Body of pancreas (tissue), 4 donors: ENCODE data around the gene PABPN1. TPM values are rescaled to one million over a fixed set of nuclear protein-coding genes. Genes with fewer than 3 reads are reported as not detected.
"Not testable (repeated sequence)": the region's sequence is repeated elsewhere in the genome, so short reads cannot be mapped to it uniquely, and the experiment has no call there.

ENCODE experiments used
- ATAC-seq: fragments of 150-250 bp; one replicate; pipeline ENCODE4 v1.9.1; 2016
- DNase-seq, 4 donors: peaks; one replicate each; pipeline ENCODE4 v3.0.0-alpha.2; 2019
- H3K27ac ChIP-seq, 4 donors: fragments of 200-600 bp; sonication (generic); 1 replicate in 3 of 4; 2 replicates in 1 of 4; pipeline versions ENCODE4 v1.5.1 to v1.6.1; 2016 to 2019; ENCODE audit warnings: mild to moderate bottlenecking in 1 of 4, mixed read lengths in 1 of 4, moderate library complexity in 1 of 4
- H3K27me3 ChIP-seq, 2 donors: fragments of 200-600 bp; sonication (generic); one replicate each; pipeline ENCODE4 v1.6.0; 2016; ENCODE audit warnings: mild to moderate bottlenecking in 1 of 2
- H3K36me3 ChIP-seq, 2 donors: fragments of 200-600 bp; sonication (generic); replicated peaks in 1 of 2; 2 replicates each; pipeline ENCODE4 v1.5.1; 2016; ENCODE audit warnings: low read depth in 2 of 2; ENCODE audit not compliant: insufficient read depth in 1 of 2
- H3K4me1 ChIP-seq: fragments of 200-600 bp; sonication (generic); one replicate; pipeline ENCODE4 v1.6.0; 2016
- H3K4me3 ChIP-seq, 2 donors: fragments of 200-600 bp; sonication (generic); 1 replicate in 1 of 2; 2 replicates in 1 of 2; pipeline ENCODE4 v1.5.1; 2016 to 2019
- H3K9me3 ChIP-seq, 3 donors: fragments of 200-600 bp; sonication (generic); 1 replicate in 2 of 3; 2 replicates in 1 of 3; pipeline ENCODE4 v1.5.1; 2016
- POLR2A ChIP-seq, 3 donors: fragments of 450-650 bp; IDR thresholded peaks; one replicate each; pipeline ENCODE4 v1.6.1; 2016; ENCODE audit warnings: antibody characterized with exemption in 3 of 3, mild to moderate bottlenecking in 2 of 3
- WGBS, 2 donors: methylation state at CpG; one replicate each; pipeline ENCODE4 v1.1.5; 2017; 5-methylcytosine and 5-hydroxymethylcytosine counted together
- intact Hi-C: fragments of 100-400 bp; cut with DNase I; formaldehyde crosslinking; loops from one replicate; pipeline ENCODE4 v1.15.1; 2023
- total RNA-seq, 2 donors: library from RNA; depleted of rRNA; stranded (reverse); fragments of >200 nt; gene quantifications; one replicate each; pipeline ENCODE4 v1.1.0, GENCODE V29; 2016
- TF ChIP-seq, protein P1 (sequence below), 7 experiments: fragments of 450-650 bp in 4 of 7; fragments of 200-600 bp in 3 of 7; sonication (generic) in 3 of 7; IDR thresholded peaks; one replicate each; pipeline ENCODE4 v1.5.1; 2016 to 2019; ENCODE audit warnings: antibody characterized with exemption in 7 of 7

The PABPN1 gene, protein sequence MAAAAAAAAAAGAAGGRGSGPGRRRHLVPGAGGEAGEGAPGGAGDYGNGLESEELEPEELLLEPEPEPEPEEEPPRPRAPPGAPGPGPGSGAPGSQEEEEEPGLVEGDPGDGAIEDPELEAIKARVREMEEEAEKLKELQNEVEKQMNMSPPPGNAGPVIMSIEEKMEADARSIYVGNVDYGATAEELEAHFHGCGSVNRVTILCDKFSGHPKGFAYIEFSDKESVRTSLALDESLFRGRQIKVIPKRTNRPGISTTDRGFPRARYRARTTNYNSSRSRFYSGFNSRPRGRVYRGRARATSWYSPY
- total RNA-seq, result 10 to 100 TPM; 28.8 to 46.8 TPM

DNA sequence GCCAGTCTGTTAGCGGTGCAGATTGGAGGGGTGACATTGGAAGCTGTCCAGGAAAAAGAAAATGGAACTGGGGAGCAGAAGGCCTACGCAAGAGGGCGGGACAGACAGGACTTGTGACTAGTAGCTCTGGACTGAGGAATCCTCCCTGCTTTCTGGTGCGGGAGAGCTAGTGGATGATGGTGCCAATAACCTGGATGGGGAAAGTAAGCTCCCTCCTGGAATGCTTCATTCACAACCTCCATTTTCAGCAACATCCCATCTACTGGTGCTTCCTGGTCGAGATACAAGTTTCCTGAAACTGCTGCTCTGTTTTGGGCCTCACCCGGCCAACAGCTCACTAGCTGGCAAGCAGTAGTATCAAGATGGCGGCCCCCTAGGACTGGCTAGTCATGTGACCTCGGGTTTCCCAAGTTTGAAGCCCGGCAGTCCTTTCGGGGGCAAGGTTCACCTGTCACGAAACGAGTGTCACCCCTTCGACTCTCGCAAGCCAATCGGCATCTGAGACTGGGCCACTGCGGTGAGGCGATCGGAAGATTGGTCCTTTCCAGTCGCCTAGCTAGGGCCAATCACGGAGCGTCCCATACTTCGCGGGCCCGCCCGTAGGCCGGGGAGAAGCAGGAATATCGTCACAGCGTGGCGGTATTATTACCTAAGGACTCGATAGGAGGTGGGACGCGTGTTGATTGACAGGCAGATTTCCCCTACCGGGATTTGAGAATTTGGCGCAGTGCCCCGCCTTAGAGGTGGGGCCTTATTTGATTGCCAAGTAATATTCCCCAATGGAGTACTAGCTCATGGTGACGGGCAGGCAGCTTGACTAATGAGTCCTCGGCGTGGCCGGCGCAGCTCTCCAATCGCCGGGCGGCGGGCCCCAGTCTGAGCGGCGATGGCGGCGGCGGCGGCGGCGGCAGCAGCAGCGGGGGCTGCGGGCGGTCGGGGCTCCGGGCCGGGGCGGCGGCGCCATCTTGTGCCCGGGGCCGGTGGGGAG lies at the start of gene PABPN1:
Gene PABPN1 (plus strand): TSS at position 874 of the 988 bp plus-strand sequence. CDS start 13 bp downstream, at position 887.
- H3K4me1 ChIP-seq, result peaks cover 30% of the 10 kb centered on the region
- 3 to 10% methylated on average over 25 to 62 of the region's 63 CpGs for WGBS, 2 donors
- no peaks in the 10 kb centered on the region for H3K9me3 ChIP-seq
- DNase-seq (peak; percentile 99 to 100 (median 99)), ATAC-seq (peak; percentile 92)
- H3K4me3 ChIP-seq, result peak within 1 kb of the TSS; percentile 68 to 76
- no peaks in the 10 kb centered on the region for H3K27me3 ChIP-seq
- intact Hi-C loops, result loop anchor here (10.0 kb wide), 1 partner anchor 244 kb away; the partner anchor contains the start of gene AP1G2
- TF ChIP-seq POLR2A (IDR thresholded peaks at IDR 0.05), result peak; percentile 35 to 64 (median 58)
- TF ChIP-seq, protein P1, sequence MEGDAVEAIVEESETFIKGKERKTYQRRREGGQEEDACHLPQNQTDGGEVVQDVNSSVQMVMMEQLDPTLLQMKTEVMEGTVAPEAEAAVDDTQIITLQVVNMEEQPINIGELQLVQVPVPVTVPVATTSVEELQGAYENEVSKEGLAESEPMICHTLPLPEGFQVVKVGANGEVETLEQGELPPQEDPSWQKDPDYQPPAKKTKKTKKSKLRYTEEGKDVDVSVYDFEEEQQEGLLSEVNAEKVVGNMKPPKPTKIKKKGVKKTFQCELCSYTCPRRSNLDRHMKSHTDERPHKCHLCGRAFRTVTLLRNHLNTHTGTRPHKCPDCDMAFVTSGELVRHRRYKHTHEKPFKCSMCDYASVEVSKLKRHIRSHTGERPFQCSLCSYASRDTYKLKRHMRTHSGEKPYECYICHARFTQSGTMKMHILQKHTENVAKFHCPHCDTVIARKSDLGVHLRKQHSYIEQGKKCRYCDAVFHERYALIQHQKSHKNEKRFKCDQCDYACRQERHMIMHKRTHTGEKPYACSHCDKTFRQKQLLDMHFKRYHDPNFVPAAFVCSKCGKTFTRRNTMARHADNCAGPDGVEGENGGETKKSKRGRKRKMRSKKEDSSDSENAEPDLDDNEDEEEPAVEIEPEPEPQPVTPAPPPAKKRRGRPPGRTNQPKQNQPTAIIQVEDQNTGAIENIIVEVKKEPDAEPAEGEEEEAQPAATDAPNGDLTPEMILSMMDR (IDR thresholded peaks at IDR 0.05), result peak in 1 of 7 experiments; percentile 5
- H3K36me3 ChIP-seq, result peaks cover 8 to 17% of the 10 kb centered on the region in 2 donors
- H3K27ac ChIP-seq, result peak within 1 kb of the TSS; percentile 92 to 99 (median 96)

- intact Hi-C loops, result no loop called here
- ATAC-seq (no peak), DNase-seq (no peak)
- Histone ChIP-seq H3K4me1 (no peaks in the 10 kb centered on the region), H3K4me3 (no peak overlapping the region), H3K27me3 (no peaks in the 10 kb centered on the region), H3K9me3 (no peaks in the 10 kb centered on the region), H3K27ac (no peak overlapping the region), H3K36me3 (no peaks in the 10 kb centered on the region)
- no peak for TF ChIP-seq POLR2A (IDR thresholded peaks at IDR 0.05)
- TF ChIP-seq, protein P1 (IDR thresholded peaks at IDR 0.05), result no peak
- WGBS, 2 donors, result 81 to 89% methylated on average over 2 of the region's 2 CpGs
Measured at GRCh38 chr14:23275412-23275811, 45.8 kb upstream of the PABPN1 start.

DNA sequence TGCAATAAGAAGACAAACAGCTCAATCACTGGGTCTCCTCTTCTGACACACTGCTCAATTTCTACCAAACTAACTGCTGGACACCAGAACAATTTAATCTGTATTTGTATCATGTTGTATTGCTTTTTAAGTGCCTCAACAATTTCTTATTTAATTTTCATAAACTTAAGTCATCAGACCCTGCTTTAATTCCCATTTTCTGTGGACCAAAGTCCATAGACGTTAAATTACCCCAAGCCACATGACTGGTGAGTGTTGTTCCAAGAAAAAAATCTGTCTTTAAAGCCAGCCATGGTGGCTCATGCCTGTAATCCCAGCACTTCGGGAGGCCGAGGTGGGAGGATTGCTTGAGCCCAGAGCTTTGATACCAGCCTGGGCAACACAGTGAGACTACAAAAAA lies 44.1 kb upstream of the PABPN1 start:
- Histone ChIP-seq H3K27ac (no peak overlapping the region), H3K4me3 (no peak overlapping the region), H3K27me3 (no peaks in the 10 kb centered on the region), H3K36me3 (no peaks in the 10 kb centered on the region), H3K9me3 (no peaks in the 10 kb centered on the region), H3K4me1 (no peaks in the 10 kb centered on the region)
- ATAC-seq (no peak), DNase-seq (no peak)
- WGBS, 2 donors, result 69 to 76% methylated on average over 3 of the region's 3 CpGs
- TF ChIP-seq, protein P1 (IDR thresholded peaks at IDR 0.05), result no peak
- TF ChIP-seq POLR2A (IDR thresholded peaks at IDR 0.05), result no peak
- intact Hi-C loops, result no loop called here

DNA sequence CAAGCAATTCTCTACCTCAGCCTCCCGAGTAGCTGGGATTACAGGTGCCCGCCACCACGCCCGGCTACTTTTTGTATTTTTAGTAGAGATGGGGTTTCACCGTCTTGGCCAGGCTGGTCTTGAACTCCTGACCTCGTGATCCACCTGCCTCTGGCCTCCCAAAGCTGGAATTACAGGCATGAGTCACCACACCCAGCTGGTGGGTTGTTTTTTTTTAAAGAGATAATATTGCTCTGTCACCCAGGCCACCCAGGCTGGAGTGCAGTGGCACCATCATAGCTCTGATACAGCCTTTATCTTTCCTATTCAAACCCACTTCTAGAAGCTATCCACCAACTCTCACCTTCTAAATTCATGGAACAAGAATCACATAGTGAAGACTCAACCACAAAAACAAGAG lies 43.3 kb upstream of the PABPN1 start:
- H3K27me3 ChIP-seq, H3K4me3 ChIP-seq, ATAC-seq, DNase-seq, H3K27ac ChIP-seq, H3K36me3 ChIP-seq, intact Hi-C loops, H3K9me3 ChIP-seq, H3K4me1 ChIP-seq: not testable (repeated sequence)
- 97% methylated on average over 6 of the region's 6 CpGs for WGBS, 2 donors

GRCh38 chr14:23281247-23281646 lies 40.0 kb upstream of the PABPN1 start:
- WGBS, 2 donors, result 91 to 93% methylated on average over 6 of the region's 6 CpGs

More at GRCh38 chr14:23281247-23281646, 40.0 kb upstream of the PABPN1 start:
- H3K9me3 ChIP-seq, result no peaks in the 10 kb centered on the region
- no peaks in the 10 kb centered on the region for H3K36me3 ChIP-seq
- peaks cover 17% of the 10 kb centered on the region for H3K4me1 ChIP-seq
- H3K4me3 ChIP-seq, result no peak overlapping the region
- intact Hi-C loops, result no loop called here
- H3K27ac ChIP-seq, result no peak overlapping the region
- DNase-seq (no peak), ATAC-seq (no peak)
- H3K27me3 ChIP-seq, result no peaks in the 10 kb centered on the region
- TF ChIP-seq POLR2A (IDR thresholded peaks at IDR 0.05), result no peak
- TF ChIP-seq, protein P1 (IDR thresholded peaks at IDR 0.05), result no peak
